CD4-positive, alpha-beta T cell treated with Interleukin-12 subunit alpha and Interleukin-12 subunit beta, for 1 hour (primary cell): Measurements from ENCODE around the gene FANCD2.
"Not testable (repeated sequence)": the region's sequence is repeated elsewhere in the genome, so short reads cannot be mapped to it uniquely, and the experiment has no call there.

Experiments
- DNase-seq: peaks from one replicate; pipeline ENCODE4 v3.0.0-alpha.2; 2020

FANCD2 gene

DNA sequence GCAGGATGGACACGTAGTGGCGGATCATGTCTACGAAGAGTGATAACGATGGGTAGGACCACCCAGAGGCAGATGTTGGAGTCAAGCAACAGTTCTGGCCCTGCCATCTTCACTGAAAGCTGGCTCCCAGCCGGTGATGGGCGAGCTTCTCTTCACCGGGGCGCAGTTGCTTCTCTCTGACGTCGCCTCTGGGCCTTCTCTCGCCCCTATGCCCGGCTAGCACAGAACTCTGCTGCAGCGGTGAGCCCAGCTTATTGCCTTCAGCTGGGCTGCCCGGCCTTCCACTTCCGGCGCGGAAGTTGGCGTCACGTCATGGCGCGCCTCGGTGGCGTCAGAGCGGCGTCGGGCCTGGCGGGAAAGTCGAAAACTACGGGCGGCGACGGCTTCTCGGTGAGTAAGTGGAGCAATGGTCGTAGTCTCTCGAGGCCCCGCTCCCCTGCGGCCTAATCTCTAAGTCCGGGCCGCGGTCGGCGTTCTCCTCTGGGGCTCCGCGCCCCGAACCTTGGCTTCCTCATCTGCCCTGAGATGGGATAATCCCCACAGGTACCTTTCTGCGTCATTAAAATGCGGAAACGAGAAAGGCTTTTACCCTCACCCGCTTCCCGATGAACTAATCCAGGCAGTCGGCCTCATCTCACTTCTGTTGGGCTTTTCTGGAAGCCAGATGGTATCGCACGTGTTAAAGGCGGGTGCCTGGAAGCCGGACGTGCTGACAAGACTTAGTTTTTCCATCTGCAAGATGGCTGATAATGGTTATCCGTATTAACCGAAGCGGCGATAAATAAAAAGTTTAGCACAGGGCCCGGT is at the start of gene FANCD2:
TSS of gene FANCD2 (plus strand) at position 354 of the 807 bp plus-strand sequence. CDS start 2,221 bp downstream, outside the sequence.
- DNase-seq: peak; percentile 92

DNA sequence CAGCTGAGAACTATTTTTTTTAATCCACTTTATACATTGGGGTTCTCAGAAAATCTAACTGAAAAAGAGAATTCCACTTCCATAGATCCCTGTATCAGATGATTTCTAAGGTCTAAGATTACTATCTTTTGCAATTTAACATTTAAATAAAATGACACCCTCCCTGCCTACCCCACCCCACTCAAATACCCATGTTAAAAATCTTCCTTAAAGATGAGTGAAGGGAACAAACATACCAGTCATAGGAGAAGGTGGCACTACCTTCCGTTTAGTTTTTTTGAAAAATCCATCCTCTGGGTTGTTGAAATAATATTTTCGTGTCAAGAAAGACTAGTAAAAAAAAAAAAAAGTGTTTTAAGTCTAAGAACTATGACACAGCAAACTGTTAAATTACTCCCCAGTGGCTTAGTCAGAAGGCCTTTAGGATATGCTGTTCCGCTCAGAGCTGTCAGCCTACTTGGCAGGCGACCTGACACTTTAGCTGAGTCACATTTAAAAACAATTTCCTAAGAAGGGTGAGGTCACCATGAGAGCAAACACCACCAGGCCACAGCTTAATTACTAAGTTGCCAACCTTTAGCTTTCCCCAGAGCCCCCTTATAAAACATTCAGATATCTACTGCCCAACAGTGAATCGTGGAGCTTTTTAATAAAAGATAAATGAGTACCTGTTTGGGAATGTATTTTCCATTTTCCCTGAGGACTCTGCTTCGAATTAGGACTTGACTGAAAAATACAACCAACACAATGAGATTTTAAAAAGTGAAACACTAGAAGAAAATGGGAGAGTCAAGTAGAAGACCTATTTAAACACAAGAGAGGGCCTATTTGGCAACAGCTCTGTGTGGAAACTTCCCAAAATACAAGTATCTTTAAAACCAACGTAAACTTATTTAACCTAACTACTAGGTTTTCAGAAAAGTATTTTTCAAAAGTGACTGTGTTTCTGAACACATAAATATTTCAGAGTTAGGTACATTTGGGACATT is 49.2 kb upstream of the FANCD2 start:
- DNase-seq: no peak

DNA sequence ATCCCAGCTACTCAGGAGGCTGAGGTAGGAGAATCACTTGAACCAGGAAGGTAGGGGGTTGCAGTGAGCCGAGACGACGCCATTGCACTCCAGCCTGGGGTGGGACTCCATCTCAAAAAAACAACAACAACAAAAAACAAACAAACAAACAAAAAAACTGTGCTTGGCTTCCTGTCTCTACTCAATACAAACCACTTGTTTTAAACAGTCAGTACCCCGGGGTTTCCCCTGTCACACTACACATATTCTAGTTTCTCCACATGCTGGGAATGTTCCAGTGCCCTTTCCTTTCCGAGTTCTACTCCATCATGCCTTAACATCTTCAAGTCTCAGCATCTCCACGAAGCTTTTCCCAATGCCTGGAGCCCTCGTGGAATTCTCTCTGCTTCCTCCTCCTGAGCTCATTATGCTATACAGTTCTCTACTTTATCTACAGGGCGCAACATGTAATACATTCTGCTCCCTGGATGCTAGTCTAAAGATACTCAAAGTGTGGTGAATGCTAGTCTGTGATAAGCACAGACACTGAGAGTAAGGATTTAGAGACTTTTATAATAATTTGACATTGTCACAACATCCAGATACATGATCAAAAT is 47.4 kb upstream of the FANCD2 start:
- DNase-seq: no peak

DNA sequence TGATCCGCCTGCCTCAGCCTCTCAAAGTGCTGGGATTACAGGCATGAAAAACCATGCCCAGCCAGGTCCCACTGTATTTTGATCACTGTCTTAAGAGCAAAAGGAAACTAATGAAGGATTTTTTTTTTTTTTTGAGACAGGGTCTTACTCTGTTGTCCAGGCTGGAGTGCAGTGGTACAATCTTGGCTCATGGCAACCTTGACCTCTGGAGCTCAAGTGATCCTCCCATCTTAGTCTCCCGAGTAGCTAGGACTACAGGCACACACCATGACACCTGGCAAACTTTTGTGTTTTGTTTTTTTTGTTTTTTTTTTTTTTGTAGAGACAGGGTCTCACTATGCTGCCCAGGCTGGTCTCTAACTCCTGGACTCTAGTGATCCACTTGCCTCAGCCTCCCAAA is 46.0 kb upstream of the FANCD2 start:
- no peak for DNase-seq

DNA sequence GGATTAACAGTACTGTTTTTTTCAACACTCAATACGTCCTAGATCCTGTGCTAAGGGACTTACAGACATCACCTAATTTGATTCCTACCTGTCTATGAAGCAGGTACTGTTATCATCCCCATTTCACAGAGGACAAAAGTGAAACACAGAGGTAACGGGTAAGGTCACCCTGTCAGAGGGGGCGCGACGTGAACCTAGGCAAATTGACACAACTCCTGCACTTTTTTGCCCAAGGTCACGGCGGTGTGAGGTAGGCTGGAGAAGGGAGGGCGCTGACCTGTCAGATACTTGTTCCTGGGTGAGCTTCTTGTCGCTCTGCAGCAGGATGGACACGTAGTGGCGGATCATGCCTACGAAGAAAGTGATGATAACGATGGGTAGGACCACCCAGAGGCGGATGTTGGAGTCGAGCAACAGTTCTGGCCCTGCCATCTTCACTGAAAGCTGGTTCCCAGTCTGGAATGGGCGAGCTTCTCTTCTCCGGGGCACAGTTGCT is 40.0 kb upstream of the FANCD2 start:
- no peak for DNase-seq

DNA sequence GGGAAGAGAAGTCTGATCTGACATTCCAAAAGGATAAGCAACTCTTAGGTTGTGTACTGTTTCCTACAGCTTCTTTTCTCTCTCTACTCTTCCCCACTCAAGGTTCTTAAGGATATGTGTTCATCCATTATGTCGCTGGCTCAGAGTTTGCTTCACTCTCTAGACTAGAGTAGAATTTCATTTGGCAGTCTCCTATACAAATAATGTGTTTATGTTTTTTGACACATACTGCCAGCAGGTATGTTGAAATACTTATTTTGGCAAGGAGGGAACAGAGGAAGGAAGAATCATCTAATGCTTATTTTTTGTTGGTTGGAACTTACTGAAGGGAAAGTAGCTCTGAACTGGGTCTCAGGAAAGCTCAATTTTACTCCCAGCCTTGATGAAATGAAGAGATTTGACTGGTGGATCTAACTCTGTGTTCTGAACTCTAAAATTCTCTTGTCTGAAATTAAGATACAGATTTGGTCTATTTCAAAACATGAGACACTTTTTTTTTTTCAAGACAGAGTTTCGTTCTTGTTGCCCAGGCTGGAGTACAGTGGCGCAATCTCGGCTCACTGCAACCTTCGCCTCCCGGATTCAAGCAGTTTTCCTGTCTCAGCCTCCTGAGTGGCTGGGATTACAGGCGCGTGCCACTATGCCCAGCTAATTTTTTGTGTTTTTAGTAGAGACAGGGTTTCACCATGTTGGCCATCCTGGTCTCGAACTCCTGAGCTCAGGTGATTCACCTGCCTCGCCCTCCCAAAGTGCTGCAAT is 32.0 kb upstream of the FANCD2 start:
- DNase-seq: no peak

DNA sequence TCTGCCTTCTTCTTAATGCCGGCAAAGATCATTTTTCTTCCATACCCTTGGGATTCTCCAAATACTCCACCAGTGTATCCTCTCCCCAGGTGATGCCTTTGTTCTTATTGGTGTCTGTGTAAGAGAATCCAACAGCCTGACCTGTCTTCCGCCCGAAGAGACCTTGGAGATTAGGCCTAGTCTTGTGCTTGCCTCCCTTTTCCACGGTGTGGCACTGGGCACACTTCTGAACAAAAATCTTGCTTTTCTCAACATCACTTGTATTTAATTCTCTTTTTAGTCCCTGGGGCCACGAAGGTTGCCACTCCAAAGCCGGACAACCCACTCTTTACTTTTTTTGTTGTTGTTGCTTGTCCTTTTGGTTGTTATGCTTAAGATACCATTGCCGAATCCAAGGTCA is 25.6 kb upstream of the FANCD2 start:
- DNase-seq: no peak

DNA sequence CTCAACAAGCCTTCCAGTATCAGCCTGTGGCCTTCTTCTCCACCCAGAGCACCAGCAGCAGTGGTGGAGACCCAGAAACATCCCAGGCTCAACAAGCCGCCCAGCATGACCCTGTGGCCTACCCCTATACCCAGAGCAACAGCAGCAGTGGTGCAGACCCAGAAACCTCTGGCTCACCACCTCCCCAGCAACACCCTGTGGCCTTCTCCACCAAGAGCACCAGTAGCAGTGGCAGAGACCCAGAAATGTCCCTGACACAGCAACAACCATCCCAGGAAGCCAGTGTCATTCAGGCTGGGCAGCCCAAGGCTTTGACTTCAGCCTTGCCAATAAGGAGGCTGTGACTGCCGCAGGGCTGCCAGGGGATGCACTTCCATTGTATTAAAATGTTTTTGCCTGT is 23.3 kb upstream of the FANCD2 start:
- no peak for DNase-seq

DNA sequence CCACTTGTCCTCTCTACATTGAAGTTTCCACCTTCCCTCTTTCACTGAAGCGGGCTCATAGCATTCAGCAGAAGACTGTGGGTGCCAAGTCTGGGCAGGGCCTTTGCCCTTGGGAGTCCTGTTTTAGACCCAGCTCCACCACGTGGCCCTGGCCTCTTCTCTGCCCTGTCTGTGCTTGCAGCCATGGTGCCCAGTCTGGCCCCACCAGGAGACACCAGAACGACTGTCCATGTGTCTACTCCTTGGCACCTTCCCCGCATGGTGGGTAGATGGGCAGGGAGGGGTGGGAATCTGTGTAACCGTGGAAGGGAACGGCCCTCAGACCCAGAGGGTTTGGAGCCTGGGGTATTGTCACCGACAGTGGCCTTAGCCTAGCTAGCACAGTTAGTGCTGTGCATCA is 21.7 kb upstream of the FANCD2 start:
- DNase-seq: no peak

DNA sequence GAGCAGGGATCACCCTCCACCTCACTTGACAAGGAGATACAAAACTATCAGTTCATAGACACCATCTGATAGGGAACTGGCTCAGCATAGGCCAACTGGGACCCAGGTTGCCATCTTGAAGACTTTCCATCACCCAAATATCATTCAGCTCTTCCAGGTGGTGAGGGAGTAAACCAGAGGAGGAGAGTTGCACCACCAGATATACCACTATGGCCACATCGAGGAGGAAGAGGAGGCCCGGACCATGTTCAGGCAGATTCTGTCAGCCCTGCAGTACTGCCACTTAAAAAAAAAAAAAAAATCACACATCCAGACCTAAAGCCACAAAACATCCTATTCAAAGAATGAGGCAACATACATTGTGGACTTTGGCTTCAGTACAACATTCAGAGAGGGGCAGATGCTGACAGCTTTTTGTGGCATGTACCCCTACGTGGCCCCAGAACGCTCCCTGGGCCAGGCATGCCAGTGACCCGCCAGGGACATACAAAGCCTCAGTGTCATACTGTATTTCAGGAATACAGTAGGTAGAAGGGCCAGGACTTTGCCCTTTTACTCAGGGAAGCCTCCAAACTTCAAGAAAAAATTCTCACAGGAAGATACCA is 21.2 kb upstream of the FANCD2 start:
- no peak for DNase-seq

DNA sequence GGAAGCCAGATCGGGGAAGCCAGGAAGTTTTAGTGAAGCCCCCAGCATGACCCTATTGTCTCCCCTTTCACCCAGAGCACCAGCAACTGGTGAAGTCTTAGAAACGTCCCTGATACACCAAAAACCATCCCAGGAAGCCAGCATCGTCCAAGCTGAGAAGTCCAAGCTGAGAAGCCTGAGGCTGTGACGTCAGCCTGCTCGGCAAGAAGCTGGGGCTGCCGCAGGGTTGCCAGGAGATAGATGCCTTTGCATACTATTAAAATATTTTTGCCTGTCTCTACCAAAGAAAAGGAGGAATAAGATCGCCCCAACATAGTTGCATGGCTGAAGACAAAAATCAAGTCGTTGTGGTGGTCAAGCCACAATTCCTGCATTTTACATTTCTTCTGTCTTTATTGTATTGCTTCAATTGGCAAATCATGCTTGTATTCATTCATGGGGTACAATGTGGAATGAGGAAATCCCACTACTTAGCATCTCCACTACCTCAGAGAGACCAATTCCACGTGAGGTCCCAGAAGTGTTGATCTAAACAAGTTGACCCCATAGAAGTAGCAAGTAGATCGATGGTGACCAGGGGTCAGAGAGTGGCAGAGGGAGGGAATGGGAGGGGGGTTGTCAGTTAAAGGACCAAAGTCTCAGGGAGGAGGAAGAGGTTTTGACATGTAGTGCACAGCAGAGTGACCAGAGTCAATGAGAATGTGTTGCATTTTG is 20.0 kb upstream of the FANCD2 start:
- DNase-seq: no peak

DNA sequence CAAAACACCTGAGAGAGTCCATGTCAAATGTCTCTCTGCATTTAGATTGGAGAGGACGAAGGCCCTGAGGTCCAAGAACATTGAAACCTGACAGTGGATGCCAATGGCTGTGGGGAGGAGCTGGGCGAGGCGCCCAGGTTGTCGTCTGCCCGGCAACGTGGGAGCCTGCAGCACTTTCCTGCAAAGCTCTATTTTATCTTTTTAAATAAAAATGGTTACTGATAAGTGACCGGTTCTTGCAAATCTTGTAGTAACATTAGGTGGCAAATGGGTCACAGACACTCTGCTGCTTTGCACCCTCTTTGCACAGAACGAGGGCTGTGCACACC is 19.5 kb upstream of the FANCD2 start:
- DNase-seq: no peak

DNA sequence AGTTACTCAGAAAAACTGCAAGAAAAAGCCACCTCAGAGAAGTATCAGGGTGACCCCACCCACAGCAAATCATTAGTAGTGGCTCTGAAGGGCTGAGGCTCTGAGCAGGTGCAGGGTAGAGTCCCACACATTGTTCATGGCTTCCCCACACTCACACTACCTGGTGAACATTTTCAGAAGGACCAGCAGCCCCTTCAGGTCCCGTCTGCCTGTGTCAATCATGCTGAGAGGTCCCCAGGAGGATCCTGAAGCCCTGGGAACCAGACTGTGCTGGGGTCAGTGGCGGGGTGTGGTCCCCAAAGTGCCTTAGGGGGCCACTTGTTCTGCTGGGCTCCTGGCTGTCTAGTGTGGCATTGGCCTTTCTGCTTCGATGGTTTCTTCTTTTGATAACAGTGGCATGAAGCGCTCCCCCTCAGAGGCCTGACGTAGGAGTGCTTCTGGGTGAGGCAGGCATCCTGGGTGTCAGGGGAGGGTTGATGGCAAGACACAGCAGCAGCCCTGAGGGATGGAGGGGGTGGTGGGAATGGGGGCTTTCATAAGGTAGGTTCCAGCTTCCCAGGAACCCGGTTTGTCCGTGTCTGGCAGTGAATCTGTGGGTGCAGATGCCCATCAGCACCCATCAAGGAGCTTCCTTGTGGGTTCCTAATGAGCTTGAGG is 19.0 kb upstream of the FANCD2 start:
- DNase-seq: no peak

DNA sequence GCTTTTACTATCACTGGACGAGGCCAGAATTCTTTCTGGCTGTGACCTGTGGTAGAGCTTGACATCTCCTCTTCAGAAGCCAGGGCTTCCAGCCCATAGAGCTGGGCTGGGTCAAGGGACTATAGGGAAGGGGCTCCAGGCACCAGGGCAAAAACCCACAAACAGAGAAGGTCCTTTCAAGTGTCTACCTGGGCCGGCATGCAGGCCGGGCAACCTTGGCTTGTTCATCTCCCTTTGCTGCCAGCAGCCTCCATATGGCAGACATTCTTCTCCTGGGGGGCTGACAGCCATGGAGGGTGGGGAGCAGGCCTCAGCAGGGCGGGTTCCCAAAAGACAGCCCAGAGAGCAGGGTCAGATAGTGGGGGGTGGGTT is 18.0 kb upstream of the FANCD2 start:
- DNase-seq: not testable (repeated sequence)

DNA sequence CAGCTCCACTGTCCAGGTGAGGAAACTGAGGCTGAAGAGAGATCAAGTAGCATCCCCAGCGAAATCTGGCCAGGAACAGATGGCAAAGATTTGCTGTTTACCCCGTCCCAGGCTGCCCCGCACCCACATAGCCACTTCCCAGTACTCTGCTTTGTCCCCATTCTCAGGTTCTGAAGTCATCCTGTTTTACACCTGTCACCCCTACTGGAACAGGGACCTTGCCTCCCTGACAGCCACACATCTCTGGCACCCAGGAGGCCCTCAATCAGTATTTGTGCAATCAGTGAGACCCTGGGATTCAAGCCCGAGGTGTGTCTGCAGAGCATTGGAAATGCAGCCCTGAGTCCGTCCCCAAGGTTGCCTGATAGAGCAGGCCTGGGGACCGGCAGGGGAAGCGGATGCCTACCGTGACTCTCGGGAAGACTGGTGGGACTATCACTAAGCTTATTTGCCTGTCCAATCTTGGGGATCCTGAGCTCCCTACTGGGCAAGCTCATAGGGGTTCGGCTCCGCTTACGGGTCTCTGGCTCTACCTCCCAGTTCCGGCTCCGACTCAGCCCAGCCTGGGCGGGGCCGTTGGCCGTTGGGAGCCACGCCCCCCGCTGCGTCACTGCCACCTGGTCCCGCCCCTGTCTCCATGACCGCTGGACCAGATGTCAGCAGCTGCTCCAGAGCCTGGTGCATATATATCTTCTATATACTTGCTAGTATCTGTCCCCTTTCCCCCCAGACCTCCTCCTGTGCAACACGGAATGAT is 17.5 kb upstream of the FANCD2 start:
- DNase-seq: peak; percentile 88

DNA sequence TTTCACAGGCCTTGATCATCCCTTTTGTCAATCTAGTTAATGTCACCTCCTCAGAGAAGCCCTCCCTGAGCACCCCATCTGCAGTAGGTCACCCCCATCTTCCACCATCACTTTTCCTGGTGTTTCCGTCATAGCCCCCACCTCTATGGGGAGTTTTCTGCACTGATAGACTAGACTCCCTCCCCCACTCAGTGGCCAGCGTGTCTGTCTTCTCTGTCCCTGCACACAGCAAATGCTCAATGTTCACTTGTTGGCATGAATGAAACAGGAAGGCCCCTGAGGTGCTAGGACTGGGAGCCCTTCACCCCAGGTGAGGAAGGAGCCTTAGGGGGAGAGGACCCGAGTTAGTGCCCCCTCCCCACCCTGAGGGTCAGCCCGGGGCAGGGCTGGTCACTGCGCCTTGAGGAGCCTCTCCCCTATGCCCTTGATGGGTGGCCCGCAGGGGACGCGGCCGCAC is 15.8 kb upstream of the FANCD2 start:
- DNase-seq: no peak

DNA sequence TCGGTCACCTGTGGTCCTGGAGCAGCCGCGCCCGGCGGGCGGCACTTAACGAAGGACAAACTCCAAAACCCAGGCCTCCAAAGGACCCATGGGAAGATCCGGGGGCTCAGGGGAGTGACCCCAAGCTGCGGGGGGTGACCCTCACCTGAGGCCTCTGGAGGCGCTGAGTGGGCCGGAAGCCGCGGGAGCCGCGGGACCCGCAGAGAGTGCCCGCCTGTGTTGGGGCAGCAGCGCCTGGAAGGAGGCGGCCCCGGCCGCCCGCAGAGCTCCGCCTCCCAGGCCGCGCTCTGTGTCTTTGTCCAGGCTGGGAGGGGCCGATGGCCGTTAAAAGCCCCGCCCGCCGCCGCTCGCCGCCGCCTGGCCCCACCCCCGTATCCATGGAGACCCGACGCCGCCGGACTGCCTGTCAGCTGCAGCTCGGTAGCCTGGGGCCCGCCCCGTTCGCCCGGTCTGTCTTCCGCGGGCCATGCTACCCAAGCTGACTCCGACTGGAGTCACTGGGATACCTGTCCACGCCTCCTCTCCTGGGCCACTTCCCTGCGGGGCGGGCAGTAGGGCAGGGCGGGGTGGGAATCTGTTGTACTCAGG is 15.3 kb upstream of the FANCD2 start:
- DNase-seq: peak; percentile 92

DNA sequence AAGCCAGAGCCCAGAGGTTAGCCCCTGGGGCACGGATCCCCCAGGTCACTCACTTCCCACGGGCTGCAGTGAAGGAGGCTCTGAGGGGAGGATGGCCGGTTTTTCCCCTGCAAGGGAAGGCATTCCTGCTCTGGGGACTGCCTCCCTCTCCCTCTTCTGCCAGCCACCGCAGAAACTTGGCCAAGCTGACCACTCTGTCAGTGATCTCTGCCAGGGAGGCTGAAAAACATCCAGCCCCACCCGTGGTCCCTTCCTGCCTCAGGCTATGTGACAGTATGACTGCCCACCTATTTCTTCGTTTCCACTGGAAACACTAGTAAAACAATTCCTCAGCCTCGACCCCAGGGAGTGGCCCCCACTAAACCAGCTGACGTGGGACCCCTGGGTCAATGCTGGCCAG is 14.6 kb upstream of the FANCD2 start:
- no peak for DNase-seq

DNA sequence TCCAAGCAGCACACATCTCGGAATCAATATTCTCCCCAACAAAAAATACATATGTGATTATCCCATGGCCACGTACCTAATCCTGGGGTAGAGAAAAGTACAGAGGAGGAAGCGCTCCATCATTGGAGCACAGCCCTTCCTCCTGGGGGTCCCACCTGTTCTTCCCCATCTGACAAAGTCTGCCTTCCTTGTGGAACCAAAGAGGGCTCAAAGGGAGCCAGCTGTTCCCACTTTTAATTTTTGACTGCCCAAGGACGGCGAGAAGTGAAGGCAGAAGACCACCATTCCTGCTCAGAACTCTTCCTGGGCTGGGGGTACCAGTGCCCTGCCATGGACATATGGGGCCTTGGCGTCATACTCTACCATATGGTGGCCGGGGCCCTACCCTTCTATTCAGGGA is 14.1 kb upstream of the FANCD2 start:
- no peak for DNase-seq

DNA sequence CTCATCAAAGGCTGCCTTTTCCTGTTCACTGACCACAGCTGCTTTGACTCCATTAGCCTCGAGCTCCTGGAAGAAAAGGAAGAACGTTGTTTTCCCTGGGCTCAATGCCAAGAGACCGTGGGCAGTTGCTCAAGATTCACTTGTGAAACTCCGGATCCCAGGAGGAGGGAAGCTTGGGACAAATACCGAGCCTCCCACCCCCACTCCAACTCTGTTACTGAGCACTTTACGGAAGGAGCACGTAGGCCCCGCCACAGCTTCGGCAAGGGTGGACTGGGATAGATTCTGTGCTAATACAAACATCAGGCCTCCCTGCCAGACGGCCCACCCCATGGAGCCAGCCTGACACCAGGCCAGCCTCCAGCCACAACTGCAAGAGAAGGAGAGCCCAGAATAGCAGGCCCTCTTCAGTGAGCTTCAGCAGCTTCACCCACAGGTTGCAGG is 10.8 kb upstream of the FANCD2 start:
- DNase-seq: no peak
